ENCODE data around the gene SLC16A12.

Gene SLC16A12

GRCh38 chr10:89505640-89506275, 29.6 kb downstream of the SLC16A12 start:
- DNase-seq = no peak

DNA sequence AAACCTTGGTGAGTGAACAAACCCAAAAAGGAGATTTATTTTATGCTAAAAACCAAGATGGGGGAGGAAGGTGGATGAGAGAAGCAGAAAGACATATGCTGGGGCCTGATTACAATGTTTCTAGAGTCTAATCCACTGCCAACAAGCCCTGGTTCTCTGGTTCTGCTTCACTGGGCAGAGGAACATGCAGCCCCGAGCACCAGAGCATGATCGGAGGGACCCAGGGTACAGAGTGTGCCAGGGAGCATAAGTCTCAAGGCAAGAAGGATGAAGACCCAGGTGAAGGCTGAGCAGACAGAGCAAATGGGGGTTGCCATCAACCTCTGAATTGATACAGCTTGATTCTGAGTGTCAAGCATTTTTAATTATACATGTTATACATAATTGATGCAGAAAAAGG, 30.7 kb downstream of the SLC16A12 start:
- no peak for DNase-seq

DNA sequence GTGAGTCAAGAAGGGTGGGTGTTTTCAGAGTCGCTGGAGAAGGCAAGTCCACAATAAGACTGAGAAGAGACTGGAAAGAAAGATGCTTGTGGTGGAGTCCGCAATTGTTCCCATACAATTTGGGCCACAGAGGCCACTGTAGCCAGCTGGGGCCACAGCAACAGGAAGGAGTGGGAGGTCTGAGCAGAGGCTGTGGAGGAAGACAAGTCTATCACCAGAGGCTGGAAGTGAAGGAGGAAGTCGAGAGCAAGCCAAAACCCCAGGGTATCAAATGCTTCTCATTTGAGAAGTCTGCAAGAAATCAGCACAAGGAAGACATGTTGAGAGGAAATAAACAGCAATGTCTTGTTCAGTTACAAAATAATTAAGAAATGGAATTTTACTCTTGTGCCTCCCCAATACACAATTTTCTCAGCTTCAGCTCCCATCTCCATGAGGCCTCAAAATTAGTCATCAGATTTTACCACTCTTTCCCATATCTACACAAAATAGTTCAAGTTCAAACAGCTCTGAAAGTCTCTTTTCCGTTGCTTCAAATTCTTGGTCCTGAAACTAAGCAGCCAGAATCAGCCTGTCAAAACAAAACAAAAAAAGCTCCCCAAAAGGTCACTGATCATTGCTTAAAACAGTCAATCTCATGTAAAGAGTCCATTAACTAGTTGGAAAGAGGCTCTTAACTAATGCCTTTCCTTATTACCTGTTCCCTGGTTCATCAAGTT, 31.6 kb downstream of the SLC16A12 start:
- DNase-seq = no peak

DNA sequence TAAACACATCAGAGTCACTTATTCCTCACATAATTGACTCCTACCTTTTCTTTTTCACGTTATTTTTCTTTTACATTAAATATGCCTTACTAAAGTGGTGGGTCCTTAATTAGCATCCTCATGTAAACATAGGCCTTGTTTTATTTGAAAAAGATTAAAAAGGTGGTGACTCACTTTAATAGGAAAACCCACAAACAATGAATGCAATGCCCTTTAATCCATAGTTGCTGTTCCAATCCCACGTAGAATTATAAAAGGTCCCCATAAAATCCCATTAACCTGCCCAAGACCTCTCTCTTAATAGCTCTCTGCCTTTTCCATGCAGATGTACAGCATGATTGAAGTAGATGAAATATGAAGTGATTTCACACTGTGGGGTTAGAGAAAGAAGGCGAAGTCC, 32.2 kb downstream of the SLC16A12 start:
- no peak for DNase-seq

DNA sequence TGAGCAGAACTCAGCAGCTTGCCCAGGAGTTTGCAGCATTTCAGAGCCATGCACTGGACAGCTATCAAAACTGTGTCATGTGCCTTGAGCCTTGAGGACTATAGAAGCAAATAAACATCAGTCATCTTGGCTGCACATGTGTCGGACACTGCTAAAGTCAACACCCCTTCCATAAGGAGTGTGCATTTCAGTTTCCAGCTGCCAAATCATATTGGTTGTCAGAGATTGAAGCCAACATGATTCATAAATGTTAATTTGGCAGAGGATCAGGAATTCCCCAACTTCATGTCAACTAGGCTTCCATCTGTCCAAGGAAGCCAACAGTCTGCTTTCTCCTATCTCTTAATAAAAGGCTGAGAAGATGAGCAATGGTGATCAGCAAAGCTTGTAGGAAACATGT, 32.8 kb downstream of the SLC16A12 start:
- no peak for DNase-seq

DNA sequence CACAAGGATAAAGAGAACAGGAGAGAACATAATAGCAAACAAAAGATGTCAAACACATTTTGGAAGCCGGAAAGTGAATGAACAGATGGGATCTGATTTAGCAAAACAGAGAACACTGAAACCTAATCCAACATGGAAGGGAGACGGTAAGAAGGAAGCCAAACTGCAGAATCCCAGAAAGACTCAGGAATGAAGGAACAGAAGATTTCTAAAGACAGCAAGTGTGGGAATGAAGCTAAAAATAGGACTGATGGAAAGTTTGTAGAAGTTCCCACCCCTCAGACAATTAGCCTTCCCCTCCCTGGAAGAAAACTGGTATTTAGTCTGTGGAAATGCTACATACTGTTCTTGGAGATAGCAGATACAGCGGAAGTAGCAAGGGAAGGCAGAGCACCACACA, 40.8 kb downstream of the SLC16A12 start:
- no peak for DNase-seq

DNA sequence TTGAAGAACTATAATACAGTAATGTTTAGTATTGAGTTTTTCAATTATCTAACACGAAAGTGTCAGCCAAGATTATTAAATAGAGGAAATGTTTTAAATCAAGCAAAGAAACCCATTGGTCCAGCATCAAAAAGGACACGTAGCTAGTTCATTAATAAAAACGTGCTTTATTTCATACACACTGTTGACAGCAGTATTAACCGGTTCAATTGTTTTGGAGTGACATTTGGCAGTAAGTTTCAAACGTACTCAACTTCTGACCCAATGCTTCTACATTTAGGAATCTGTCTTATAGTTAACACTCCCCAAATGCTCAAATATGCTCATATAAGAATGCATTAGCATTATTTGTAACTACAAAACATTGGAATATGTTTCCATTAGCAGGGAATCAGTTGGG, 41.3 kb downstream of the SLC16A12 start:
- no peak for DNase-seq

- no peak for DNase-seq
Measured at GRCh38 chr10:89491932-89492331, 43.5 kb downstream of the SLC16A12 start.

- DNase-seq = no peak
Measured at GRCh38 chr10:89490596-89491335, 44.6 kb downstream of the SLC16A12 start.

DNA sequence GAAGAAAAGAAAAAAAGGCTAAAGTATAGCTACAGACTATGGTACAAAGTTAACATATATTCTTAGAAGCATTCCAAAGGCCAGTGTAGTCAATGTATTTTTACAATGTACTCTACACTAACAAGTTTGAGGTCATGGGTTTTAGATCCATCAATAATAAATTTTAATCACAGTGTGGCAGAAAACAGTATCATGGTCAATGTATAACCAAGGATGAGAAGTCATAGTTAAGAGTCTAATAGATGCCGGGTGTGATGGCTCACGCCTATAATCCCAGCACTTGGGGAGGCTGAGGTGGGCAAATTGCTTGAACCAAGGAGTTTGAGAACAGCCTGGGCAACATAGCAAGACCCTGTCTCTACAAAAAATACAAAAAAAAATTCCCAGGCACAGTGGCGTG, 53.1 kb downstream of the SLC16A12 start:
- DNase-seq = no peak

GRCh38 chr10:89481662-89482061, 53.7 kb downstream of the SLC16A12 start:
- DNase-seq = no peak

GRCh38 chr10:89479771-89480446, 55.5 kb downstream of the SLC16A12 start:
- no peak for DNase-seq

GRCh38 chr10:89478739-89479654, 56.4 kb downstream of the SLC16A12 start:
- no peak for DNase-seq

- DNase-seq = no peak
Measured at GRCh38 chr10:89478085-89478738, 57.2 kb downstream of the SLC16A12 start.

DNA sequence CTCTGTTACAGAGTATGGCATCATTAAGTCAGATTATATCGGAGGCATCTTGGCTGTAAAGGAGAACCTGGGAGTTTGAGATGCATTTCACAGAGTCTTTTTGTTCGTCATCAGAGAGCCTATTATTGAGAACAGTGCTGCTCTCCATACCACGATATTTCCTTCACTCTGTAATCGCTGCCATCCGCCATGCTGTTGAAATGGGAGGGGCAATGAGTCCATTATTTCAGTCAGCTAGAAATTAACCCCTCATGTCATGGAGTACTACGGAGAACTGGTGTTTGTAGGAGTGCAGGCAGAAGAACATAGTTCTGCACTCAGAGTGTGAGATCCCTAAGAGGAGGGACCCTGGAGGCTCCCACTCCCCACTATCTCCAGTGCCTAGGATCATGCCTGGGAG, 59.2 kb downstream of the SLC16A12 start:
- no peak for DNase-seq

DNA sequence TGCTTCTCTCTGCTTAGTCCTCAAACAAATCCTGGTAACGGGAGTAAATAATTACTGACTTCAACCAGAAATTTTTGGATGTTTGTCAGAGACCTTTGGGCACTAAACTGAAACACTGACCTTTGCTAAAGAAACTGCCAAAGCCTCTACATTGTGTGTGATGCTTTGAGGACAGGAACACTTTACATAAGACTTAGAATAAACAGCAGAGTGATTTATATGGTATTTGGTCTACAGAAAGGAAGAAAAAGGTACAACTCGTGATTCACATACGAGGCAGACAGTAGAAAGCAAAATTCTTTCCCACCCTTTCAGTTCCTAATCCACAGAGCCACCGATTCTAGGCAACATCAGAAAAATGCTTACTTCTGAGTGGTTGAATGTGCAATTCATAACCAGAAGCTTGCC, 59.8 kb downstream of the SLC16A12 start:
- no peak for DNase-seq

DNA sequence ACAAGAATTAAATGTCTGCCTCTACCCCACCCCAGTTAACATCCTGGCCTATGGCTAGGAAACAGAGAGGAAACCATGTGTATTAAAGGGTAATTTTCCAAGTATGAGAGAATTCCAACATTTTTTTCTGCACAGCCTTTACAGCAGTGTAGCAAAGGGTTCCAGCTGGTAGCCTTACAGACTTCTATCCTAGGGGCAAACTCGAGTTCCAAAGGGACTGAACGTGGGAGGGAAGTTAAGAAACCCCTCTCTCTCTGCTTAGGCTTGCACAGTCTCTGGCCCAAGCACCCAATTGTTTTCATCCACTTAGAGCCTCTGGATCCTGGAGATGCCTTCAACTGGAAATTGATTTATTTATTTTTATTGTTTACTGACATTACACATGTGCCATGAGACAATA, 60.3 kb downstream of the SLC16A12 start:
- DNase-seq = no peak

DNA sequence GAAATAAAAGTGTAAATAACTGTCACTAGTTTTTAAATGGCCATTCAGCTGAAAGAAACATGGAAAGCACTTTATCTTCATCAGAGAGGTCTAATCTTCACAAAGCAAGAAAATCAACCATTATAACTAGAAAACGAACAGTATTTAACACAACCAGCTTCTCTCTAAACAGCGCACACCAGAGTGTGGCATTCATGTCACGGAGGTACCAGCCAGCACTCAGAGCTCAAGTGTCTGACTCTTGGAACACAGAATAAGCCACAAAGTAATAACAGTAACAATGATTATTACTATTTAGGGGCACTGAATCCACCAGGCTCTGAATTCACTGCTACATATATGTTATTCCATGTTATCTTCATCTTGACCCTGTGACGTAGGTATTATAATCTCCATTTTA, 60.9 kb downstream of the SLC16A12 start:
- no peak for DNase-seq

DNA sequence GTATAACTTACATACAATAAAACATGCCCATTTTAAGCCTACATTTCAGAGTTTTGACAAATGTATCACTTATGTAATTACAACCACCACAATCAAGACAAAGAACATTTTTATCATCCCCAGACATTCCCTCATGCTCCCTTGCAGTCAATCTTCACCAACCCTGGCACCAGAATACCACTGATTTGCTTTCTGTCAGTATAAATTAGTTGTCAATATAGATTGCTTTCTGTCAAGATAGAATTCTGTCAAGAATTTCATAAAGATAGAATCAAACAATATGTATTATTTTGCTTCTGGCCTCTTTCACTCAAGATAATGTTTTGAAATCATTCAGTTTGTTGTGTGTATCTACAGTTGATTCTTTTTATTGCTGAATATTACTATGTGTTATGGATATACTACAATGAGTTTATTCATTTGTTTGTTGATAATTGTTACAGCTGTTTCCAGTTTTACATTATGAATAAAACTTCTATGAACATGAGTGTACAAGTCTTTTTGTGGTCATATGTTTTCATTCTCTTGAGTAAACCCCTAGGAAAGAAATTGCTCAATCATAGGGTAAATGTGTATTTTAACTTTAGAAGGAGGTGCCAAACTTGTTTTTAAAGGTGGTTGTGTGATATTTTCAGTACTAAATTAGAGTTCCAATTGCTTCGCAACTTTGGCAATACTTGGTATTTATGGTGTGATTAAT, 64.1 kb downstream of the SLC16A12 start:
- no peak for DNase-seq

DNA sequence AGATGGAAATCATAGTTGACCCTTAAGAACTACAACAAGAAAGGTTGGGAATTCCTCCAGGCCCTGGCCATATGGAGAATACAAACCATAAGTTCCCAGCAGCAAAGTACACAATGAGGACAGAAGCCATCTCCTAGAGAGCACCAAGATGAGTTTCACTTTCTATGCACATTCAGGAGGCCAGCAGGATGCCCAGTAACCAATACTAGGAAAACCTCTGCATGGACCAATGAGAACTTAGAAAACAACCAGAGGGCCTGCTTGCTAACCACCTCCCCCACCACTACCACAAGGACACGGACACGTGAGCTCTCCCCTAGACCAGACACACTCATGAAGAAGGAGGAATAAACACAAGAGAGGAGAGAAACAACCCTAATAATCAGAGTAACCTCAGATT, 64.8 kb downstream of the SLC16A12 start:
- DNase-seq = no peak

GRCh38 chr10:89469517-89469916, 65.9 kb downstream of the SLC16A12 start:
- no peak for DNase-seq
